Activated naive CD4-positive, alpha-beta T cell treated with Interleukin-2 at 50 U/mL for 16 hours (primary cell): Measurements from ENCODE around the gene KCNH1.

ENCODE experiments used
- DNase-seq: peaks from one replicate; pipeline ENCODE4 v3.0.0-alpha.2; 2020

KCNH1 gene, protein sequence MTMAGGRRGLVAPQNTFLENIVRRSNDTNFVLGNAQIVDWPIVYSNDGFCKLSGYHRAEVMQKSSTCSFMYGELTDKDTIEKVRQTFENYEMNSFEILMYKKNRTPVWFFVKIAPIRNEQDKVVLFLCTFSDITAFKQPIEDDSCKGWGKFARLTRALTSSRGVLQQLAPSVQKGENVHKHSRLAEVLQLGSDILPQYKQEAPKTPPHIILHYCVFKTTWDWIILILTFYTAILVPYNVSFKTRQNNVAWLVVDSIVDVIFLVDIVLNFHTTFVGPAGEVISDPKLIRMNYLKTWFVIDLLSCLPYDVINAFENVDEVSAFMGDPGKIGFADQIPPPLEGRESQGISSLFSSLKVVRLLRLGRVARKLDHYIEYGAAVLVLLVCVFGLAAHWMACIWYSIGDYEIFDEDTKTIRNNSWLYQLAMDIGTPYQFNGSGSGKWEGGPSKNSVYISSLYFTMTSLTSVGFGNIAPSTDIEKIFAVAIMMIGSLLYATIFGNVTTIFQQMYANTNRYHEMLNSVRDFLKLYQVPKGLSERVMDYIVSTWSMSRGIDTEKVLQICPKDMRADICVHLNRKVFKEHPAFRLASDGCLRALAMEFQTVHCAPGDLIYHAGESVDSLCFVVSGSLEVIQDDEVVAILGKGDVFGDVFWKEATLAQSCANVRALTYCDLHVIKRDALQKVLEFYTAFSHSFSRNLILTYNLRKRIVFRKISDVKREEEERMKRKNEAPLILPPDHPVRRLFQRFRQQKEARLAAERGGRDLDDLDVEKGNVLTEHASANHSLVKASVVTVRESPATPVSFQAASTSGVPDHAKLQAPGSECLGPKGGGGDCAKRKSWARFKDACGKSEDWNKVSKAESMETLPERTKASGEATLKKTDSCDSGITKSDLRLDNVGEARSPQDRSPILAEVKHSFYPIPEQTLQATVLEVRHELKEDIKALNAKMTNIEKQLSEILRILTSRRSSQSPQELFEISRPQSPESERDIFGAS

DNA sequence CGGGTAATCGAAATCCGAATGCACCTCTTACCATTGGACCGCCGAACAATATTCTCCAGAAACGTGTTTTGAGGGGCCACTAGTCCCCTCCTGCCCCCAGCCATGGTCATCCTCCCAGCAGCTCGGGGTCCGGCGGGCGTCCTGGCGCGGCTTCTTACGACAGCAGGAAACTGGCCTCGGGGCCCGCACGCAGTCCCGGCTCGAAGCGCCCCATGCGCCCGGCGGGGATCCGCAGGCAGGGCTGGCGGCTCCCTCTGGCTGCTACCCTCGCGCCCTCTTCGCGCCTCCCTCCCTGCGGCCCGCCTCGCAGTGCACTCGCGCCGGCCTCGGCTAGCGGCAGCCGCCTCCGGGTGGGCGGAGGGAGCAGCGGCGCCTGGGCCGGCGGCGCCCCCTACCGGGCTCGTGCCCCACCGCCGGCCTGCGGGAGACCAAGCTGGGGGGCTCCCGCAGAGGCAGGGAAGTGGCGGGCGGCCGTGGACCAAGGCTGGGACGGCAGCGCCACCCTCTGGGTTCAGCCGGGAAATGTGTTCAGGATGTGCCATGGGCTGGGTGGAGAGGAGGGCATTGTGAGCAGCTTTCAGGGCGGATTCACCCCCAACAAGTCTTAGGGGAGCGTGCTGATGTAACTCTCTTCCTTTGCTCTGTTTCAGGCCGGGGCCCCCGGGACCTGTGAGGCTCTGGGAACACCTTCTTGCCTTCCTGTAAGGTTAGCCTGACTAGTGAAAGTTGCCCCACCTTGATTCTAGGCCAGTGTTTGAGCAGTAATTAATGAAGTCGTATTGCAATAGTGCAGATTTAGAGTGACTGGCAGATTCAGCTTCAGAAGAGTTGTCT is at the start of gene KCNH1:
KCNH1 (minus strand) TSS at position 313 of the 834 bp plus-strand sequence; CDS start at position 110, 203 bp downstream.
- DNase-seq, result peak; percentile 75

DNA sequence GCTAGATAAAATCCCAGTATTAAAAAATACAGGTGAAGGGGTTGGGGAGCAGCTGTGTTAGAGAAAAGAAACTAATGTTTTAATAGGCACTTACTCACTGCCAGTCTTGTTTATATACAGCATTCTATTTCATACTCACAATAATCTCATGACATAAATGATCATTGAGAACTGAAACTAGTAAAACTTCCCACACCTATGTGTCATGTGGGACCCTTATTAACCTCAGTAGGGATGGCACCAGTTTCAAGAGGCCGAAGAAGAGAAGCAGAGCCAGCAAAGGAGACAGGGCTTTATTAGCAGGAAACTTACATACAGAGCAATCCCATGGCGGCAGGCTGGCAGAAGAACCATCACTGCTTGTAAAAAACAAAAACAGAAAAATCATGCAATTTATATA is 48.8 kb upstream of the KCNH1 start:
- DNase-seq, result no peak

DNA sequence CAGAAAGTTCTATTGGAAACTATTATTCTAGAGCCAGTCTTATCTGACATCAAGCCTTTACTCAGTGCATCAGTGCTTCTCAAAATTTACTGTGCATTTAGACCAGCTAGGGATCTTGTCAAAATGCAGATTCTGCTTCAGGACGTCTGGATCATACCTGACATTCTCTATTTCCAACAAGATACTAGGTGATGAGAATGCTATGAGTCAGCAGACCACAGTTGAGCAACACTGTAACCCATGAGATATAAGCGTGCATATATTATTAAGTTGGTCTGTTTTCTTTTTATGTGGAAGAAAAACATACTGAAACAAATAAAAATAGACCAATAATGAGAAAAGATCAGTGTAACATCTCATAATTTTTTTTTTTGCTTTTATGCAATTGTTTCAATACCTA is 40.4 kb upstream of the KCNH1 start:
- DNase-seq, result no peak

DNA sequence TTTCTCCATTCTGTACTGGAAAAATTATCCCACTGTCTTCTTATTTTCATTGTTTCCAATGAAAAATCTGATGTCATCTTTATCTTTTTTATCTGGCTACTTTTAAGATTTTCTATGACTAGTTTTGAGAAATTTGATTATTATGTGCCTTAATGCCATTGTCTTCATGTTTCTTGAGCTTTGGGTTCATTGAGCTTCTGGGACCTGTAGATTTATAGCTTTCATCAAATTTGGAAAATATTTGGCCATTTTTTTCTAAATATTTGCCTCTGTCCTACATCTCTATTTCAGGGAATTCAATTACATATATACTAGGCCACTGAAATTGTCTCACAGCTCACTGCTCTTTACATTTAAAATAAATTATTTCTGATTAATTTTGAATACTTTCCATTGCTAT is 38.7 kb upstream of the KCNH1 start:
- no peak for DNase-seq

DNA sequence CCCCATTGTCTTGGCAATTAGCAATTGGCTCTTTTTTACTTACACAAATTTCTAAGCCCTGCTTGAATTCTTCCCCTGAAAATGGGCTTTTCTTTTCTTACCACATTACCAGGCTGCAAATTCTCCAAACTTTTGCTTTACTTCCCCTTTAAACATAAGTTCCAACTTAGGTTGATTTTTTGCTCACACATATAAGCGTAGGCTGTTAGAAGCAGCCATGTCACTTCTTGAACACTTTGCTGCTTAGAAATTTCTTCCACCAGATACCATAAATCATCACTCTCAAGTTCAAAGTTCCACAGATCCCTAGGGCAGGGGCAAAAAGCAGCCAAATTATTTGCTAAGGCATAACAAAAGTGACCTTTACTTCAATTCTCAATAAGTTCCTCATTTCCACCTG is 35.4 kb upstream of the KCNH1 start:
- no peak for DNase-seq

GRCh38 chr1:211158866-211159265 is 24.9 kb upstream of the KCNH1 start:
- DNase-seq, result no peak

DNA sequence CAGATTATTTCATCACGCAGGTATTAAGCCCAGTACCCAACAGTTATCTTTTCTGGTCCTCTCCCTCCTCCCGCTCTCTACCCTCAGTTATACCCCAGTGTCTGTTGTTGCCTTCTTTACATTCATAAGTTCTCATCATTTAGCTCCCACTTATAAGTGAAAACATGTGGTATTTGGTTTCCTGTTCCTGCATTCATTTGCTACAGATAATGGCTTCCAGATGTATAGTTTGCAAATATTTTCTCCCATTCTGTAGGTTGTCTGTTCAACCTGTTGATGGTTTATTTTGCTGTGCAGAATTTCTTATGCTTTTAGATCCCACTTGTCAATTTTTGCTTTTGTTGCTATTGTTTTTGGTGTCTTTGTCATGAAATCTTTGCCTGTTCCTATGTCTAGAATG is 21.1 kb upstream of the KCNH1 start:
- DNase-seq, result no peak

GRCh38 chr1:211153932-211154331 is 20.0 kb upstream of the KCNH1 start:
- no peak for DNase-seq

DNA sequence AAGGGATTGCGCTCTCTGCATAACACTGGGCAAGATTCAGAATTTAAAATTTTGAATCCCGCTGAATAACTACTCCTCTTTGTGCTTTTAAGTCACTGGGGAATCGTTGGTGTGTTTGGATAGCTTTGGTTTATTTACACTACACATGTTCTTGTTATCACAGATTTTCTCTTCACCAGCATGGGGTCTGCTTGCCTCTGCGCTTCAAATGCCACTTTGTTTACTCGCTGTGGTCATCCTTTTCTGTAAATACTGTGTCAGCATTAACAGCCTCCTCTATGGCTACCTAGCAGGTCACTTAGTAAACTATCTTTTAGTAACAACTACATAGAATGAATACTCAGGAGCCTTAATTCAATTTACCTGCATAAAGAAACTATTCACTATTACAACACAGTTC is 14.4 kb upstream of the KCNH1 start:
- DNase-seq, result no peak

DNA sequence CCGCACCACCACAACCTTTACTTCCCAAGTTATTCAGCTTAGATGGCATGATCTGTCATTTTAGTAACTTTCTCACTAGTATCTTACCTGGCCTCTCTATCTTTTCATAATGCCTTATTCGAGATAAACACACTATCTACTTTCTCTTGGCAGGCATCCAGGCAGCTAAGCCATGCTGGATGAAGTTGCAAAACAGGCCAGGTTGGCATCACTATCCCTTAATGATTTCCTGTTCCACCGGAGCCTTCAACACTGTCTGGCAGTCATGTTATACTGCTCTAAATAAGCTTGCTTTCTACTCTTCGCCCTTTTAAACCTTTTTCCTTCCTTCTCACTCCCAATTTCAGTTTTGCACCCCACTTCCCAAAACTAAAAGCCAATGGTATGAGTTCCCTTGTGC is 12.0 kb upstream of the KCNH1 start:
- no peak for DNase-seq

GRCh38 chr1:211135342-211135950 is 1.5 kb upstream of the KCNH1 start:
- DNase-seq, result no peak

DNA sequence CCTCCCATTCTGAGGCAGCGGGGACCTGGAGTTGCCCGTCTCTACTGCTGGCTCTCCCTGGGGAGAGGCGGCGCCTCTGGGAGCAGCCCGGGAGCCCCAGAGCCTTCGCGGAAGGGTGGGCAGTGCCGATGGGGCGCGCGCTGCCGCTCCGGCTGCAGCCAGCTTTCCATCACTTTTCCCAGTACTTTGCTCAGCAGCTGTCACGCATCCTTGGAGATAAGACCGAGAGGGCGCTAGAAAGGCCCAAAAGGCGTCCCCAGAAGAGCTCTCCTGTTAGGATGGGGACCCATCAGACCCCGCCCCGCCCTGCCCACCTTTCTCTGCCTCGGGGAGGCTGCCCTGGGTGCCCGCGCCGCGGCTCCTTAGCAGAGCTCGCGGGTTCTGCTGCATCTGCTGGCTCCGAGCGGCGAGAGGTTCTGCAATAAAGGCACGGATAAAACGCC is 534 bp downstream of the KCNH1 start:
- peak; percentile 25 for DNase-seq

DNA sequence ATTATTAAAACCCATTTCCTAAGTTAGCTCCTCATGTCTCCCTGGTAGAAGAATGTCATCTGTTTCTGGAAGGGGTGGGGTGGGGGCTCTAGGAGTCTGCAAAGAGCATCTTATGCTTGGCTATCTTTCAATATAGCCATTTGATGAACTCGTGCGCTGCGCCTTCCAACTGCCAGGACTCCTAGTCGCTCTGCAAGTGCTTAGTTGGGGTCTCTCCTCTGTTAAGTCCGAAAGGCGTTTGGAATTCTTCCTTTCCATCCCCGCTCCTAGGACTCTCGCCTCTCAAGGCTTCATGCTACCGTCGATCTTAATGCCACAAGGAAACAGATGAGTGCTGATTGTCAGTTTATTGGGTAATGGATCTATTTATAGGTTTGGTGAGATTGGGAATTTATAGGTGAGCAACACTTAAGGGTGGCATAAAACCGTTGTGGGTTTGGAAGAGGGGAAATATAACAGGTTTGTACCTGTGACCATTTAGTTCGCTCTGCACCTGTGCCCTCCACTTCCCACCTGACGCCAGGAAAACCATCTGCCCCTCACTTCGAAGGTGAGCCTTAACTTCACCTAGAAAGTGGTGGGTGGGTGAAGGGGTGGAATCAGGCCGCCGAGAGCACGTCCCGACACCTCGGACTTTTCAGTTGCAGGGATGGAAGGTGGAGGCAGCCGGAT is 1.1 kb downstream of the KCNH1 start:
- DNase-seq, result no peak

DNA sequence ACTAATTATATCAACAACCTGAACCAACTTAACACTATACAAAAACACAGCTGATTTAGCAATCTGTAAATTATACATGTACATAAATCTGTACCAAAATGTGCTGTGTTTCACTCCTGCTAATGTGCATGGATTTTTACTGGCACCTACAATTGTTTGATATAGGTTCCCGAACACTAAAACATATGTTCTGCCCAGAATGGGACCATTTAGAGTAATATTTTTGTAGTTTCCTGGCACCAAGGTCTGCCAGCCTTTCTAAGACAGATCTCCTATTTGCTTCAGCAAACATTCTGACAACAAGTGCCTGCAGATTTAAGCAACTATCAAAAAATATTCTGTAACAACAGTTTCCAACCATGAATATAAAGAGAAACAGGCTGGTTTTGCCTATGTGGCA is 4.2 kb downstream of the KCNH1 start:
- DNase-seq, result no peak

- DNase-seq, result no peak
These were observed 6.8 kb downstream of the KCNH1 start for GRCh38 chr1:211127166-211127565.

DNA sequence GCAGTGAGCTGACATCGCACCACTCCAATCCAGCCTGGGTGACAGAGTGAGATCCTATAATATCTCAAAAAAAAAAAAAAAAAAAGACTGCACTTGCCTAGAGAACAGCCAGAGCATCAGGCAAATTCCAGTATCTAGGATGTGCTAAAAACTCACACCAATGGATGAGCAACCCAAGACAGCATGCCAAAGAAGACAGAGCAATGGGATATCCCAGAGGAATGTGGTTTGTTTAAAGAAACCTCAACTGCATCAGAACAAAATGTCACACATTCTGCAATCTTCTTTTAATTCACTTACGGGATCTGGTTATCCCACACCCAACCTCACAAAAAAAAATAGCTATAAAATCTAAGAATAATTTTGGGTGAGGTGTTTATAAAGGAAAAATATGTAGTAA is 7.3 kb downstream of the KCNH1 start:
- DNase-seq, result no peak

DNA sequence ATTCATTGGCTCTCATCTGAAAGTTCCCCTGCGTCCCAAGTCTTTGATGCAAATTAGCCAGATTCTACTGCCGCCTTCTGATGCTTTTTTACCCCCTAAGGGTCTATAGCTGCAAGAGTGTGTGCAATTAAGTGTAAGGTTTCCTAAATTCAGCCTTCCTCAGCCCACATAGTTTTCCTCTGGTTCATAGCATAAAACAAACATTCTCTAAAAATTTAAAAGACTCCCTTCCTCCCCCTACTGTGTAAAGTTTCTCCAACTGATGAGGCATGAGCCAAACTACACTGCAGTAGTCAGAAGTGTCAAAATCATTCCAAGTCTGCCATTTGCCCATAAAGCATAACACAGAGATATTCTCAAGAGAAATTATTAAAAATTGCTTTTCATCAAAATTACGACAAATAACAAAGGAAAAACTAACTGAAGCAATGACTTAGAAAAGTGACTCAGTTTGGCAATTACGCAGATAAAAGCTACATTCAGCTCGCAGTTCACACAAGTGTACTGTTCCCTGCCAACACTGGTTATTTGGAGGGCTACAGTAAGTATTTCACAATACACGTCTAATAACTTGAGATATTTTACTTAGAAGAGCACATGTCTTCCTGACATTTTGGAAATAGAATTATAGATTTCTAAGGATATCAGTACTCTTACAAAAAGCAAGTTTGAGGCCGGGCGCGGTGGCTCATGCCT is 15.4 kb downstream of the KCNH1 start:
- no peak for DNase-seq

GRCh38 chr1:211114446-211114845 is 19.5 kb downstream of the KCNH1 start:
- no peak for DNase-seq

GRCh38 chr1:211113566-211113965 is 20.4 kb downstream of the KCNH1 start:
- DNase-seq, result no peak

GRCh38 chr1:211111351-211111750 is 22.6 kb downstream of the KCNH1 start:
- no peak for DNase-seq

- DNase-seq, result no peak
These were observed 32.5 kb downstream of the KCNH1 start for GRCh38 chr1:211101481-211101880.
